DMS79 treated with DMSO at 0.1 percent for 48 hours (cell line): ENCODE data around the gene UBC.
A peak's percentile ranks its signal among the peaks of the same experiment; 100 is the strongest.
"Not testable (repeated sequence)": the region's sequence is repeated elsewhere in the genome, so short reads cannot be mapped to it uniquely, and the experiment has no call there.

Experiments used
- DNase-seq: peaks from one replicate; lab custom pipeline; 2025; lab: John Stamatoyannopoulos, UW

Gene UBC

GRCh38 chr12:124884587-124885438 is 29.6 kb downstream of the UBC start:
- no peak for DNase-seq

DNA sequence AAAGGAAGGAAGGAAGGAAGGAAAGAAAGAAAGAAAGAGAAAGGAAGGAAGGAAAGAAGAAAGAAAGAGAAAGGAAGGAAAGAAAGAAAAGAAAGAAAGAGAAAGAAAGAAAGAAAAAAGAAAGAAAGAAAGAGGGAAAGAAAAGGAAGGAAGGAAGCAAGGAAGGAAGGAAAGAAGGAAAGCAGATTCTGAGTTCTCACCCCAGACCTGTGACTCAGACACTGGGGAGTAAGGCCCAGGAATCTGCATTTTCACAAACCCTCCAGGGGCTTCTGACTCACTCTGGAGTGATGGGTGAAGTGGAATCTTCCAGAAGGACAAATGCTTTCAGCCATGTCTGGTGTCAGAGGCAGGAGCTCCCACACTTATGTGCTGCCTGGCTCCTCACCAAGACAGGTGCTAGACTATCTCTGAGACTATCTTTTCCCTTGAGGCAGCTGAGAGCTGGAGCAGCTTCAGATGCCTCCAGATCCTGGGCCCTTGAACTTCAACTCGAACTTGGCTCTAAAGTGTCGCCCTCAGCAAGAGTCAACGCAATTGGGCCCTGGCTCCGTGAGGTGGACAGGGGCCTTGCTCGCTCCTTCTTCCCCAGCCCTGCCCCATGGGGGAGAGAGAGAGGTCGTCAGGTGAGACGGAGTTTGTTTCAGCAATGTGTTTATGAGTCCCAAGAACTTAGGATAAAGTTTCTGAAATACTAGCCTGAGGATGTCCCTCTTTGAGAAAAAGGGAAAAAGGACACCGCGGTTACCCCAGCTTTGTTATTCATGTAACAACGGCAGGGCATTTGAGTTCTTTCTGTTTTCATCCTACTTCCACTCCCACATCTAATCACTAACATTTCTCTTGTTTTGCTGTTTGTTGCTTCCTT is 31.0 kb downstream of the UBC start:
- no peak for DNase-seq

DNA sequence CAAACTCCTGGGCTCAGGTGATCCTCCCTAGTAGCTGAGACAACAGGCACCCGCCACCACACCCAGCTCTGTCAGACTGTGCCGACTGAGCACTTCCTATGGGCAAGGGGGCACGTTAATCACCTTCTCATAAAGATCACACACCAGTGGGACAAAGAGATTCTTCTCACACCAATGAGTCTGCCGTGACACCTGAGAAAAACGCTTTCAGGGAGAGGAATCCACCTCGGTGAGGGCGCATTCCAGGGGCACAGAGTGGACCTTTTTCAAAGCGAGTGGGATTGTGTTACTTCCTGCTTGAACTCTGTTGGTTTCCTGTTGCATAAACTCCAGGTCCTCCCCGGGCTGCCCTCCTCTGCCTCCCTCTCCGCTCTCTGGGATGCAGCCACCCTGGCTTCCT is 33.3 kb downstream of the UBC start:
- no peak for DNase-seq

DNA sequence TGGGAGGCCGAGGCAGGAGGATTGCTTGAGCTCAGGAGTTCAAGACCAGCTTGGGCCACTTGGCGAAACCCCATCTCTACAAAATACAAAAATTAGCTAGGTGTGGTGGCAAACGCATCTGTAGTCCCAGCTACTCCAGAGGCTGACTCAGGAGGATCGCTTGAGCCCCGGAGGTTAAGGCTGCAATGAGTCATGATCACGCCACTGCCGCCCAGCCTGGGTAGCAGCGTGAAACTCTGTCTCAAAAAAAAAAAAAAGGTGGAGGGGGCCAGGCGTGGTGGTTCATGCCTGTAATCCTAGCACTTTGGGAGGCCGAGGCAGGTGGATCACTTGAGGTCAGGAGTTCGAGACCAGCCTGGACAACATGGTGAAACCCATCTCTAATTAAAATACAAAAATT is 34.1 kb downstream of the UBC start:
- not testable (repeated sequence) for DNase-seq

- no peak for DNase-seq
Measured at GRCh38 chr12:124878795-124879516, 35.5 kb downstream of the UBC start.

DNA sequence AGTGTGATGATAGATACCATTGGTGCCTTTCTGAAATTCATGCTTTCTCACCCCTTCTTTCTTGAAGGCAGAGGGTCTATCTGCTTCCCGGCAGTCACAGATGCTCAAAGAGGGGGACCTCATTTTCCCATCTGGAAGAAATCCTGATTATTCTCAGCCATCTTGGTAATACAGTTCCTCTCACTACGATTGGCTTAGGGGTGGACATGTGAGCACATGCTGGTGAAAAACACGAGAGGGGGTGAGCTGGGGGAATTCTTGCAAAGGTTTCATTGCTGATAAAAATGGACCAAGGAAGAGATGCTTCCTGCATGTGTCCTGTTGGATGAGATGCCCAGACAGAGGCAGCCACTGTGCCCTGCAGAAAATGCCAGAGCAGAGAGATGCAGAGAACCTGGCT is 37.0 kb downstream of the UBC start:
- no peak for DNase-seq

DNA sequence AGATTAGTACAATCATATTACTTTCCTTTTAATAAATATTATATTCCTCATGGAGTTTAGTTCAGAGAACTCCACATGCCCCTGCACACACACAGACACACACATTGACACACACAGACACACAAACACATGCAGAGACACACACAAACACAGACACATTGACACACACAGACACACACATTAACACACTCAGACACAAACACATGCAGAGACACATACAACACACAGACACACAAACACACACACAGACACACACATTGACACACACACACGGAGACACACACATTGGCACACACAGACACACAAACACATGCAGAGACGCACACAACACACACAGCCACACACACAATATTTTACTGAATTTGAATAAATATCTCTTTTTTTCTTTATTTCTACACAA is 38.3 kb downstream of the UBC start:
- no peak for DNase-seq

DNA sequence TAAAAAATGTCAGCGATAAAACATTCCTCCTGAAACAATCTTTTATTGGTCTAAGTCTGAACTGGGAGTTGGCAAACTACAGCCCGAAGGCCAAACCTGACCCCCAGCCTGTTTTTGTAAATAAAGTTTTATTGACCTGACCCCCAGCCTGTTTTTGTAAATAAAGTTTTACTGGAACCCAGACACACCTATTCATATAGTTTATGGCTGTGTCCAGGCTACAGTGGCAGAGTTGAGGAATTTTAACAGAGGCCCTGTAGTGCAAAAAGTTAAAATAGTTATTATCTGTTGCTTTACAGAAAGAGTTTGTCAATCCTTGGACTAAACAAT is 38.7 kb downstream of the UBC start:
- DNase-seq = no peak

- DNase-seq = no peak
Measured at GRCh38 chr12:124874988-124875802, 39.3 kb downstream of the UBC start.

DNA sequence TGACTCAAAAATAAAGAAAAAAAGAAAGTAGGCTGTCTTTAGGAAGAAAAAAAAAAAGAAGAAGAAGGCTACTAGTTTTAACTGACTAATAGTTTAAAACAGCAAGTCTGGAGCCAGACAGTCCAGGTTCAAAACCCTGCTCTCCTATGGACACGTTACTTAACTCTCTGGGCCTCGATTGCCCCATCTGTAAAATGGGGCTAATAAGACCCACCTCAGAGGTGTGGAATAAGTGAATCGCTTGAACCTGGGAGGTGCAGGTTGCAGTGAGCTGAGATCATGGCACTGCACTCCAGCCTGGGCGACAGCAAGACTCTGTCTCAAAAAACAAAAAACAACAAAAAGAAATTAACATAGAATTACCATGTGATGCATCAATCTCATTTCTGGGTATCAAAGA is 40.3 kb downstream of the UBC start:
- DNase-seq = no peak

DNA sequence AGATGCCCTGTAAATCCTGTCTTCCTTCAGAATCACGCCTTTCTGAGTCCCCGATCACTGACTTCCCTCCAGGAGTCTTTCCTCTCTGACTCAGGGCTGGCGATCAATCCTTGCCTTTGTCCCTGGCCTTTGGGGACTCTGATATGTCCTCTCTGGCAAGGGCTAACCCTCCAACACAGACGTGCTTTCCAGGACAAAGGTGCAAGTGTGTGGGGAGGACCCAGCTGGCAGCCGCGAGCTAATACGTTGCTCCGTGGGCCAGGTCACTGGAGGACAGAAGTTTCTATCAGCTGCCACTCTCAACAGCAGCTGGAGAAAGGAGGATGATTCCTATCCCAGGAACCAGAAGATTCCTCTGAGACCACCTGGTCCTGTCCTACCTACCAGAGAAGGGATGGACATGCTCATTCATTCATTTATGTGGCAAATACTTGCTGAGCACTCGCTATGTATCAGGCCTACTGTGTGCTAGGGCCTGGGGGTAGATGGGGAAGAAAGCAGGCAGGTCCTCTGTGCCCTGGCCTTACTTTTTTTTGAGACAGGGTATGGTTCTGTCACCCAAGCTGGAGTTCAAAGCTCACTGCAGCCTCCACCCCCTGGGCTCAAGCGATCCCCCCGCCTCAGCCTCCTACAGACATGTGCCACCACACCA is 42.3 kb downstream of the UBC start:
- no peak for DNase-seq

DNA sequence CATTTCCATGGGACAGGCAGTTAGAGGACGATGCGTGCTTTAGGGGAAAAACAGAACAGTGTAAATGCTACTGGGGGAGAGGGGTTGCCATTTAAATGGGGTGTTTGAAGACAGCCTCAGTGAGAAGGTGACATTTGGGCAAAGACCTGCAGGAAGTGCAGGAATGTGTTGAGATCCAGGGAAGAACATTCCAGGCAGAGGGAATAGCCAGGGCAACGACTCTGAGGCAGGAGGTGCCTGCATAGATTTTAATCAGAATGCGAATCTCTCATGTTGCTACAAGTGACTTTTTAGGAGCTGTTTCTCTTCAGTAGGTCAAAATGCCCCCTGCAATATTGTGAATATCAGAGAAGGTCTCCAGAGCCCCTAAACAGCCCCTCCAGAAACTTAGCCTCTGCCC is 43.2 kb downstream of the UBC start:
- DNase-seq = no peak

DNA sequence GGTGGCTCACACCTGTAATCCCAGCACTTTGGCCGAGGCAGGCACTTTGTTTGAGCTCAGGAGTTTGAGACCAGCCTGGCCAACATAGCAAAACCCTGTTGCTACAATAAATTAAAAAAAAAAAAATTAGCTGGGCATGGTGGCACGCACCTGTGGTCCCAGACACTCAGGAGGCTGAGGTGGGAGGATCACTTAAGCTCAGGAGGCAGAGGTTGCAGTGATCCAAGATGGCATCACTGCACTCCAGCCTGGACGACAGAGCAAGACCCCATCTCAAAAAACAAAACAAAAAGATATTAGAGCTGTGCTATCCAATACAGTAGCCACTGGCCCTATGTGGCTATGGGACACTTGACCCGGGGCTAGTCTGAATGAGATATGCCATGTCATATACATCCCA is 43.9 kb downstream of the UBC start:
- DNase-seq = no peak

GRCh38 chr12:124869059-124869665 is 45.3 kb downstream of the UBC start:
- DNase-seq = no peak

- no peak for DNase-seq
Measured at GRCh38 chr12:124868252-124869058, 46.0 kb downstream of the UBC start.

GRCh38 chr12:124867401-124867930 is 47.0 kb downstream of the UBC start:
- peak; percentile 5 for DNase-seq

DNA sequence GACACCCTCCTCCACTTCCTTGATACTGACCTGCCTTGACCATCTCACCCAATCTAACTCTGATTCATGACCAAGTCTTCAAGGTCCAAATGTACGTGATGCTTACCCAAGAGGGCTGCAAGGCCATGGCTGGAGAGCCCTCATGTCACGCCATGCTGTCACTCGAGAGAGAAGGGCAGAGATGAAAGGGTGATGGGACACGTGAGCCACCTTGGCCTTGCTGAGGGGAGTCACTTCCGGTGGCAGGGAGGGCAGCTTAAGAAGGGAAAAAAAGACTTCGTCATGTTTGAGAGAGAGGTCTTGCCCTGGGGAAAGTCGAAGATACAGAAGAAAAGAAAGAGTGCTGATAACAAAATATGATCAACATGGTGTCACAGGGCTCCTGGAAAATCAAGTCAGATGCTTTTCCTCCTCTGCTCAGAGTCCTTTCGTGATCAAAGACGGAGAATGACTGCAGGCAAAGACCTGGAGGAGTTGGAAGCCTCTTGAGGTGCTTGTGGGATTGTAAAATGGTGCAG is 47.5 kb downstream of the UBC start:
- DNase-seq = no peak

DNA sequence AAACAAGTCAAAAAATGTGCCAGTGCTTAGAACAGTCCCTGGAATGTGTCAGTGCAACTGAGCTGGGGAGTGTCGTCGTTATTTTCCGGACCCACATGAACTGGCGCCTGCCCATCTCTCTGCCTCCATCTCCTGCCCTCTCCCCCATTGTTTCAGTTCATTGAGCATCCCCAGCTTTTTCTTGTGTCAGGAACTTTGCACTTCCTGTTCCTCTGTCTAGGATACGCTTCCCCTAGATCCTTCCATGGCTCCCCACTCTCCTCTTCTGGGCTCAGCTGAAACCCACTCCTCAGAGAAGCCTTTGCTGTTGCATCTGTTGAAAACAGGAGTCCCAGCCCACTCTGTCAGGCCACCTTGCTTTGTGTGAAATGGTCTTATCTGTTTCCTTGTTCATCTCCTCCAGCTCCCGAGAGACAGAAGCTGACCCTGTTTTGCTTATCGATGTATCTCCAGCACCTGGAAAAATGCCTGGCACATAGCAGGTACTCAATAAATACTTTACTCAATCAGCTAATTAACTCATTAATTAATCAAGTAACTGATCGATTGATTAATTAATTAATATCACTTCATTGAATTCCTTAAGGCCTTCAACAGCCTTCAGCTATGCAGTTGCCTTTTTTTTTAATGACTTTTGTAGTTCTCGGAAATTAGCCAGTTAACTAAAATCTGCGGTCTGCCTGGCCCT is 48.1 kb downstream of the UBC start:
- no peak for DNase-seq

- no peak for DNase-seq
Measured at GRCh38 chr12:124865728-124866127, 48.7 kb downstream of the UBC start.
